ENCODE measurements around the gene BRDT.
"Not testable (repeated sequence)": the region's sequence is repeated elsewhere in the genome, so short reads cannot be mapped to it uniquely, and the experiment has no call there.

BRDT gene

DNA sequence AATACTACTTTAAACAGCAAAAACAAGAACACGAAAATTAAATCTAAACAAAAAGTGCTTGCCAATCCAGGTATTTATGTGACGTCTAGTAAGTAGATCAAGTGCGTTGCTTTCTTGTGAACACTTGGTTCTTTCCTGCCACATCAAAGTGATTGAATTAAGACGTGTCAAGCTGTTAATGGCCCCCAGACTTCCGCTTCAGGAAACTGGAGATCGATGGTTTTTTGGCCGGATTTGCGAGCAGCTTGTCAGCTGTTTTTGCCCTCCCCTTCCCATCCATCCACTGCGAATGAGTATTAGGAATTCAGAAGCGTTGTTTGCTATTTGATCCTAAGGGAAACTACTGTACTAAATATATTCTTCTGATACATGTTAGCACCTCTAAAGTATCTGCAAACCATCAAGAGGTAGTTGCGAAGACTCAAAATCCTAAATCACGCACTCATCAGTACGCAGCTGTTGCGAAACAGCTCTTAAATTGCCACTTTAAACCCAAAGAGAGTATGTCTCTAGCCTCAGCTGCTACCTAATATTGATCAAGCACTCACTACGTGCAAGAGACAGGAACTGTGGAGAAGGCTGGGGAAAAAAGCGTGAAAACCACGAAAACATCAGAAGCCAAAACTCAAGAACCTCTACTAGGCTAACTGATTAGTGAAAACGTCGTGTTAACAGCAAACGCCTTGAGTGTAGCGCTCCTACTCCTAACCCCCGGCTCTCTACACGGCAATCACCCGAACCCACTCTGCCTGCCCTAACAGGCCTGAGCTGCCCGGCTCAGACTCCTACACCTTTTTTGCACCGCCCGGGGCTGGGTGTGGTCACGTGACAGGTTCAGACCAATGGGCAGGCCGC is 473 bp upstream of the BRDT start:
- H3K9me3 Mint-ChIP-seq = peaks cover 0 to 7% of the 10 kb centered on the region in 2 donors
- ATAC-seq (peak; percentile 89), DNase-seq (peak; percentile 13 to 40)
- no peak overlapping the region for H3K27ac Mint-ChIP-seq
- no peaks in the 10 kb centered on the region for H3K27me3 Mint-ChIP-seq
- H3K4me1 Mint-ChIP-seq = peaks cover 19% of the 10 kb centered on the region
- peak overlapping the region; percentile 59 to 61 for H3K4me3 Mint-ChIP-seq

DNA sequence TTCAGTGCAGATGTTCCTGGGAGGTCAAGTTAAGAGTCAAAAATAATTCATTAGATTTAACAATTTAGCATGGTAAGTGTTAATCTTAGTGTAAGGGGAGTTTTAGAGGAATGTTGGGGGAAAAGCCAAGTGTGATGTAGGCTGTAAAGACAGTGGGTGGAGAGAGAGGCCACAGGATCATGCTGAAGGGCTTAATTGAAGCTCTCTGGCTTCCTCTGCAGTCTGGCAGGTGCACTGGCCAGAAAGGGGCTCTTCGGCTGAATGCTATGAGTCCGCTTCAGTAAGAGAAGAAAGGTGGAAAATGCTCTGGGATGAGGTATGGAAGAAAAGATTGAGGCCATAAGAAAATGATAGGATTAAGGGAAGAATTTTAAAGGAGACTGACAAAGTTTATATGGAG is 3.0 kb downstream of the BRDT start:
- peaks cover 17% of the 10 kb centered on the region for H3K4me1 Mint-ChIP-seq
- DNase-seq = no peak
- no peak for ATAC-seq
- H3K9me3 Mint-ChIP-seq = peaks cover 0 to 3% of the 10 kb centered on the region in 2 donors
- no peak overlapping the region for H3K27ac Mint-ChIP-seq
- no peaks in the 10 kb centered on the region for H3K27me3 Mint-ChIP-seq
- H3K4me3 Mint-ChIP-seq = no peak overlapping the region

DNA sequence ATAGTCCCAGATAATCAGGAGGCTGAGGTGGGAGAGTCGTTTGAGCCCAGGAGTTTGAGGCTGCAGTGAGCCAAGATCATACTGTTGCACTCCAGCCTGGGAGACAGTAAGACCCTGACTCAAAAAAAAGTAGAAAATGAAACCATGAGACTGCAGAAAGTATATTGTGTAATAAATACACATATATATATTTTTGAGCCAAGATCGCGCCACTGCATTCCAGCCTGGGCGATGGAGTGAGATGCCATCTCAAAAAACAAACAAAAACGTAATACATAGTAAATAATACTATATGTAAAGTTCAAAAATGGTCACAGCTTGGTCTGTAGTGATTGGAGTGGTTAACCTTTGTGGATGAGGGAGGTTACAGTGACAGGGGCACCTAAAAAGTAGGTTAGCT is 9.7 kb downstream of the BRDT start:
- no peaks in the 10 kb centered on the region for H3K27me3 Mint-ChIP-seq
- DNase-seq = no peak
- no peaks in the 10 kb centered on the region for H3K4me1 Mint-ChIP-seq
- no peaks in the 10 kb centered on the region for H3K9me3 Mint-ChIP-seq
- ATAC-seq = no peak
- H3K4me3 Mint-ChIP-seq = no peak overlapping the region
- H3K27ac Mint-ChIP-seq = no peak overlapping the region

DNA sequence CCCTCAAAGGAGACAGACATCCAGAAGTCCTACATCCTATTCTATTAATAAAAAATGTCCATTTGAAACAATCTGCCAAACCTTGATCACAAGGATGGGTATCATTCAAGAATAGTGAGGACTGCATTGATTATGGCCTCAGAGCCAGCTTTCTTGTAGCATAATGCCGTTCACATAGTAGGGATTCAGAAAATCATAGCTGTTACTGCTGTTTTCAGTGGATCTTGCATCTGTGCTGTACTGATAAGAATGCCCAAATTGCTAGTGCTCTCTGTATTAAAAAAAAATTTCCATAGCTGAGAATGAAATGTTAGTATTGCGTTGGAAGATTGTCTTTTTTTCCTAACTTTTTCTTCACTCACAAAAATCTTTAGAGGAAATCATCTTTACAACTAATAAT is 19.1 kb downstream of the BRDT start:
- H3K4me1 Mint-ChIP-seq = no peaks in the 10 kb centered on the region
- no peak for ATAC-seq
- DNase-seq = no peak
- H3K27me3 Mint-ChIP-seq = no peaks in the 10 kb centered on the region
- H3K9me3 Mint-ChIP-seq = peaks cover 0 to 6% of the 10 kb centered on the region in 2 donors
- H3K4me3 Mint-ChIP-seq = no peak overlapping the region
- no peak overlapping the region for H3K27ac Mint-ChIP-seq

DNA sequence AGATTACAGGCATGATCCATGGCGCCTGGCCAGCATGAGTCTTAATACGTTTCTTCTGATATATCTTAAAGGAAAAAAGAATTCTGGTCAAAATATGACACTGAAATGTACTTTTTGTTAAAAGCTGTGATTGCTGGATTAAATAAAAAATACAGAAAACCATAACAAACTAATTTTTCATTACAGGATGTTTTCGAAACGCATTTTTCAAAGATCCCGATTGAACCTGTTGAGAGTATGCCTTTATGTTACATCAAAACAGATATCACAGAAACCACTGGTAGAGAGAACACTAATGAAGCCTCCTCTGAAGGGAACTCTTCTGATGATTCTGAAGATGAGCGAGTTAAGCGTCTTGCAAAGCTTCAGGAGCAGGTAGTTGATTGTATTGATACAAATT is 30.2 kb downstream of the BRDT start:
- Mint-ChIP-seq H3K9me3 (no peaks in the 10 kb centered on the region), H3K27me3 (peaks cover 8% of the 10 kb centered on the region), H3K4me3 (no peak overlapping the region), H3K27ac (no peak overlapping the region), H3K4me1 (no peaks in the 10 kb centered on the region)
- no peak for ATAC-seq
- DNase-seq = no peak

DNA sequence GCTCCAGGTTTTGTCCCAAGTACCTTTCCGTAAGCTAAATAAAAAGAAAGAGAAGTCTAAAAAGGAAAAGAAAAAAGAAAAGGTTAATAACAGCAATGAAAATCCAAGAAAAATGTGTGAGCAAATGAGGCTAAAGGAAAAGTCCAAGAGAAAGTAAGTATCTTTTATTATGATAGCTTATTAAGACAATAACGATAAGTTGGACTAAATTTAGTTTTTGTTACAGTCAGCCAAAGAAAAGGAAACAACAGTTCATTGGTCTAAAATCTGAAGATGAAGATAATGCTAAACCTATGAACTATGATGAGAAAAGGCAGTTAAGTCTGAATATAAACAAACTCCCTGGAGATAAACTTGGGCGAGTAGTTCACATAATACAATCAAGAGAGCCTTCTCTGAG is 31.5 kb downstream of the BRDT start:
- Mint-ChIP-seq H3K27ac (no peak overlapping the region), H3K27me3 (peaks cover 8% of the 10 kb centered on the region), H3K4me1 (no peaks in the 10 kb centered on the region), H3K9me3 (no peaks in the 10 kb centered on the region), H3K4me3 (no peak overlapping the region)
- ATAC-seq = no peak
- DNase-seq = no peak

DNA sequence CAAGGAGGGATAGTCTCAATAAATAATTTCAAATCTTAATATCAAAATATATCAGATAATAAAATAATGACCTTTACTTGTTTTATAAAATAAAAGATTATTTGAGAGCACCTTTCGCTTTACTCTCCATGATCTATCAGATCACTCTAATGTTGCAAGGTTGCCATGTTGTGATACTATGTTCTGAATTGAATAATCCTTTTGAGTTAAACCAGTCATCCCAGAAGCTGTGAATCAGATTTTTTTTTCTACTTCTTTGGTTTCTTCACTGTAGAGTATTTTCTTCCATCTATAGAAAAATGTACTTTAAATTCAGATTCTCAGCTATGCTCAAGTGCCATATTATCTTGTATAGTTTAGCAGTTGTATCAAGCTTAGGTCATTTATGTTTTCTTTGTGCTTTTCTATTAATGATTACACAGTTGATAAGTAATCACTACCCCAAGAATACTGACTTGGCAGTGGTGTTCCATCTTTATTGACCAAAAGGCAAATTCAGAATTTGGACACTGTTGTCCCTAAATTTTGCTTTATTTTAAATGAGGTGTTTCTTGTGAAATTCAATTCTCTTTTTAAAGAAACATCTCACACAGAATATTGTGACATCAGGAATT is 32.9 kb downstream of the BRDT start:
- Mint-ChIP-seq H3K4me3 (no peak overlapping the region), H3K9me3 (no peaks in the 10 kb centered on the region), H3K27ac (no peak overlapping the region), H3K4me1 (no peaks in the 10 kb centered on the region), H3K27me3 (peaks cover 8% of the 10 kb centered on the region)
- DNase-seq (no peak), ATAC-seq (no peak)

DNA sequence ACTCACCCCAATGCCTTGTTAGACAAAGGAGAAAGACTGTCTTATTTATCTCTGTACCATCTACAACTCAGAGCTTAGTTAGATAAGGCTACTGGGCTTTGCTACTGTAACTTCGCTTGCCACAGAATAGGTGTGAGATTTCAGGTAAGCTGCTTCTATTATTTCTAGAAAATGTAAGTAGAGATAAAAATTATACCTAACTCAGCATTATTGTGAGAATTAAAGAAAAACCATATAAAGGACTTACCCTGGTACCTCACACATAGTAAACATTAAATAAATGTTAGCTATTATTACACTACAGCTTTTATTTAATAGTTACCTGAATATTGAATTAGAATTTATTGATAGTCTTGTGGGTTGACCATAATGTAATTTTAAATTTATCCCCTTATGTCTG is 44.1 kb downstream of the BRDT start:
- Mint-ChIP-seq H3K4me1 (no peaks in the 10 kb centered on the region), H3K27me3 (peaks cover 12% of the 10 kb centered on the region), H3K9me3 (no peaks in the 10 kb centered on the region), H3K27ac (no peak overlapping the region), H3K4me3 (no peak overlapping the region)
- ATAC-seq = no peak
- no peak for DNase-seq

DNA sequence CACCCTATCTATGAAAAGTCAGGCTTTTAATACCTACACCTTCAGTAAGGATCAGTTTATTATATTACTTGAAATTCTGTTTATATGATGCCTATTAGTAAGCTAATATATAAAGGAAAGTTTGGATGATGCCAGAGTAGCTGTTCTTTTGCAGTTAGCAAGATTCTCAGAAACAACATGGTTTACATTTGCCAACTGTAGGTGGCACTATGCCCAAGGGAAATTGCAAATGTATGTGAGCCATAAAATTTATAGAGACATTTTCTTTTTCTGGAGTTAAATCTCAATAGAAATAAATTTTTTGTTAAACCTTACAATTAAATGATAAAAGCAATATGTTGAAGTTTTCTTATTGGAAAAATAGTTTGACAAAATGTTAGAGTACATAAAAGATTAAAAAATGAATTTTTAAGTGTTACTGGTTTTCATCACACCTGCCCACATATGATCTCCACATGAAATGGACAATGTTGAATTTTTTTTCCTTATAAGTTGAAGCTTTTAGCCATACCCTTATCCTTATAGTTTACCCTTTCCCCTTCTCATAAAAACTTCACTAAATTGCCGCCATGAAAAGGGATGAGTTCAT is 48.5 kb downstream of the BRDT start:
- Mint-ChIP-seq H3K27me3 (peaks cover 12% of the 10 kb centered on the region), H3K9me3 (no peaks in the 10 kb centered on the region), H3K4me1 (no peaks in the 10 kb centered on the region), H3K4me3 (no peak overlapping the region), H3K27ac (no peak overlapping the region)
- ATAC-seq = no peak
- peak; percentile 25 to 42 for DNase-seq

DNA sequence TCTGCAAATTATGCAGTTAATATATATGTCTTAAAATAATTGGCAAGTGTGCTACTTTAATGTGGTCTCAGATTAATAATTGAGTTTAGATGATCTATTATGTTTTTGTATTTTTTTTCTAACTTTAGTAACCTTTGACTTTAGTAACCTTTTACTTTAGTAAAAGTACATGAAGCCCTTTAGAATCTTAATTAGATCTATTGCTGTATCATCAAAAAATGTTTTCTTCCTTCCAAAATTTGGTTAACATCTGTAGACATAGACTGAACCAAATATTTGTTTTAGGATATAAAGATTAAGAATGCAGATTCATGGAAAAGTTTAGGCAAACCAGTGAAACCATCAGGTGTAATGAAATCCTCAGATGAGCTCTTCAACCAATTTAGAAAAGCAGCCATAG is 54.9 kb downstream of the BRDT start:
- Mint-ChIP-seq H3K27me3 (no peaks in the 10 kb centered on the region), H3K4me3 (no peak overlapping the region), H3K4me1 (no peaks in the 10 kb centered on the region), H3K9me3 (no peaks in the 10 kb centered on the region), H3K27ac (no peak overlapping the region)
- ATAC-seq (no peak), DNase-seq (no peak)

DNA sequence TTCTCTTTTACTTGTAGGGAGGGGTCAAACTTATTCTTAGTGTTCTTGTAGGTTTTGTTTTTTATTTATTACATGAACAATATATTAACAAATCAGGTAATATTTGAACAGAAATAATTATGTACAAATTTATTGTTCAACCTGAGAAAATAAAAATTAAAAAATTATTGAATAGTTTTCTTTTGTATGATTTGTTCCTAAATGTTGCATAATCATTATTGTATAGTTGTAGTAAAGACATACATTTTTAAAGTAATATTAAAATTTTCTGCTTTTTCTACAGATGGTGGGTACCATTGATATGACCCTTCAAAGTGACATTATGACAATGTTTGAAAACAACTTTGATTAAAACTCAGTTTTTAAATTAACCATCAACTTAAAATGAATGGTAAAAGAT is 64.7 kb downstream of the BRDT start:
- no peak for ATAC-seq
- Mint-ChIP-seq H3K27ac (no peak overlapping the region), H3K4me3 (no peak overlapping the region), H3K9me3 (no peaks in the 10 kb centered on the region), H3K4me1 (peaks cover 5% of the 10 kb centered on the region), H3K27me3 (no peaks in the 10 kb centered on the region)
- no peak for DNase-seq

GRCh38 chr1:92016720-92017316 is 67.6 kb downstream of the BRDT start:
- peak overlapping the region in 1 of 2 donors; percentile 17 for H3K27ac Mint-ChIP-seq
- no peak overlapping the region for H3K4me3 Mint-ChIP-seq
- peaks cover 5% of the 10 kb centered on the region for H3K4me1 Mint-ChIP-seq
- no peak for DNase-seq
- H3K9me3 Mint-ChIP-seq = no peaks in the 10 kb centered on the region
- ATAC-seq = no peak
- no peaks in the 10 kb centered on the region for H3K27me3 Mint-ChIP-seq

DNA sequence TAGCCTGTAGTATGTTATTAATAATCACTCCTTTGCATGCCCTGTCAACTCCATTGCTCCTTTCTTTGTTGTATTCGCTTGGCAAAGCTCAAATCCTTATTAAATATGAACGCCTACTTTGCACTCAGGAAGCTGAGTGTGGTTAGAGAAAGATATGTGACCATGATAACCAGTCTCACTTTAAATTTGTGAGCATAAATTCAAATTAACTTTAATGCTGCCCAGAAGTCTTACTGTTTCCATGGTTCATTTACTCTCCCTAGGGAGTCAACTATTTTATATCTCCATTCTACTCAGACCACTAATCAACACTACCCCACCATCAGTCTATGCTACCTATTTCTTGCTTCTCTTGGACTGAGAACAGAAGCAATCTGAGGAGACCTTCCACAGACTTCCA is 68.5 kb downstream of the BRDT start:
- no peak for ATAC-seq
- DNase-seq = no peak
- peaks cover 5% of the 10 kb centered on the region for H3K4me1 Mint-ChIP-seq
- H3K27me3 Mint-ChIP-seq = no peaks in the 10 kb centered on the region
- H3K9me3 Mint-ChIP-seq = no peaks in the 10 kb centered on the region
- H3K27ac Mint-ChIP-seq = no peak overlapping the region
- no peak overlapping the region for H3K4me3 Mint-ChIP-seq

GRCh38 chr1:92026042-92026441 is 76.8 kb downstream of the BRDT start:
- H3K27ac Mint-ChIP-seq, H3K4me3 Mint-ChIP-seq, ATAC-seq, H3K9me3 Mint-ChIP-seq, DNase-seq: not testable (repeated sequence)
- Mint-ChIP-seq H3K27me3 (peaks cover 48% of the 10 kb centered on the region), H3K4me1 (peaks cover 16% of the 10 kb centered on the region)

- peaks cover 48% of the 10 kb centered on the region for H3K27me3 Mint-ChIP-seq
- no peak overlapping the region for H3K4me3 Mint-ChIP-seq
- no peak for ATAC-seq
- peaks cover 17% of the 10 kb centered on the region for H3K4me1 Mint-ChIP-seq
- DNase-seq = no peak
- H3K27ac Mint-ChIP-seq = no peak overlapping the region
- peaks cover 0 to 7% of the 10 kb centered on the region in 2 donors for H3K9me3 Mint-ChIP-seq
These were observed 77.6 kb downstream of the BRDT start for GRCh38 chr1:92026806-92027205.

Data from stimulated activated naive CD8-positive, alpha-beta T cell treated with anti-CD3 and anti-CD28 coated beads, Interleukin-15, amount 100 ng/mL, for 72 hours (primary cell).